GM23248 (cell line): ENCODE results near the gene FILIP1L.

Experiments
- EZH2 ChIP-seq: fragments of 200-600 bp; sonication (generic); IDR thresholded peaks from 2 replicates; pipeline ENCODE4 v1.6.1; 2018; ENCODE audit warnings: antibody characterized with exemption, mild to moderate bottlenecking; ENCODE audit not compliant: insufficient read depth, poor library complexity, severe bottlenecking
- EZH2phosphoT487 ChIP-seq: fragments of 200-600 bp; sonication (generic); IDR thresholded peaks from 2 replicates; pipeline ENCODE4 v1.6.1; 2018; ENCODE audit warnings: antibody characterized with exemption, moderate library complexity, mild to moderate bottlenecking, low read depth; ENCODE audit not compliant: insufficient read depth

- TF ChIP-seq EZH2phosphoT487 (no peak), EZH2 (no peak)
Measured at GRCh38 chr3:99817437-99818240, 296.7 kb downstream of the FILIP1L start, which contains the start of gene CMSS1.
